Measurements from ENCODE around the gene FEM1C. TPM values are rescaled to one million over a fixed set of nuclear protein-coding genes. Genes with fewer than 3 reads are reported as not detected.

FEM1C gene
- total RNA-seq, 1 donor: 17.4 TPM

DNA sequence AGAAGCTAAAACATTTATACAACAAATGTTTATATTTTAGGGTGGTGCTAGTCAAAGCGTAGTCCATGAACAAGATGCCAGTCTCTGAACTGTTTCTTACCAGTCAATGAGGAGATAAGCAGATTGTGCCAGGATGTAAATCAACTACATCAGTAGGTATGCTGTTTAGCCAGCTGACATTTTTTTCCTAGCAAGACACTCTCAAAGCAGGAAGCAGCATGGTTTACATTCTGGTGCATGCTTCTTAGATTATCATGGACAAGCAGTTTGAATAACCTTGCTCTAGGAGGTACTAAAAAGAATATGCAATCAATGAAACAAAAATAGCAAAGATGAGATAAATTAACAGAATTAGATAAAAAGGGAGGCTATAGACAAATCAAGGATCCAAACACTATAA is 40.7 kb upstream of the FEM1C start:
- no peak overlapping the region for H3K4me2 ChIP-seq (ENCODE audit: insufficient read depth, low read length)
- H2AFZ ChIP-seq (ENCODE audit: low read length): no peak overlapping the region
- DNase-seq (ENCODE audit: insufficient read length, low spot score, missing footprints): no peak
- no peaks in the 10 kb centered on the region for H3K27me3 ChIP-seq (ENCODE audit: insufficient read depth, low read length)
- TF ChIP-seq, protein P1, sequence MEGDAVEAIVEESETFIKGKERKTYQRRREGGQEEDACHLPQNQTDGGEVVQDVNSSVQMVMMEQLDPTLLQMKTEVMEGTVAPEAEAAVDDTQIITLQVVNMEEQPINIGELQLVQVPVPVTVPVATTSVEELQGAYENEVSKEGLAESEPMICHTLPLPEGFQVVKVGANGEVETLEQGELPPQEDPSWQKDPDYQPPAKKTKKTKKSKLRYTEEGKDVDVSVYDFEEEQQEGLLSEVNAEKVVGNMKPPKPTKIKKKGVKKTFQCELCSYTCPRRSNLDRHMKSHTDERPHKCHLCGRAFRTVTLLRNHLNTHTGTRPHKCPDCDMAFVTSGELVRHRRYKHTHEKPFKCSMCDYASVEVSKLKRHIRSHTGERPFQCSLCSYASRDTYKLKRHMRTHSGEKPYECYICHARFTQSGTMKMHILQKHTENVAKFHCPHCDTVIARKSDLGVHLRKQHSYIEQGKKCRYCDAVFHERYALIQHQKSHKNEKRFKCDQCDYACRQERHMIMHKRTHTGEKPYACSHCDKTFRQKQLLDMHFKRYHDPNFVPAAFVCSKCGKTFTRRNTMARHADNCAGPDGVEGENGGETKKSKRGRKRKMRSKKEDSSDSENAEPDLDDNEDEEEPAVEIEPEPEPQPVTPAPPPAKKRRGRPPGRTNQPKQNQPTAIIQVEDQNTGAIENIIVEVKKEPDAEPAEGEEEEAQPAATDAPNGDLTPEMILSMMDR (IDR thresholded peaks at IDR 0.05; ENCODE audit: extremely low read depth, low read depth, low read length): no peak
- peaks cover 20% of the 10 kb centered on the region for H3K4me1 ChIP-seq (ENCODE audit: insufficient read depth, low read length)
- H3K9me3 ChIP-seq (ENCODE audit: low read depth, low read length): no peaks in the 10 kb centered on the region
- peaks cover 87% of the 10 kb centered on the region for H3K79me2 ChIP-seq (ENCODE audit: insufficient read depth, low read length)
- peaks cover 5% of the 10 kb centered on the region for H3K36me3 ChIP-seq (ENCODE audit: insufficient read depth, low read length)
- H4K20me1 ChIP-seq (ENCODE audit: insufficient read depth, low read length): peaks cover 11% of the 10 kb centered on the region
- H3K27ac ChIP-seq (ENCODE audit: low read depth, low read length): peak overlapping the region; percentile 46
- H3K4me3 ChIP-seq (ENCODE audit: insufficient read depth, low read length): no peak overlapping the region

DNA sequence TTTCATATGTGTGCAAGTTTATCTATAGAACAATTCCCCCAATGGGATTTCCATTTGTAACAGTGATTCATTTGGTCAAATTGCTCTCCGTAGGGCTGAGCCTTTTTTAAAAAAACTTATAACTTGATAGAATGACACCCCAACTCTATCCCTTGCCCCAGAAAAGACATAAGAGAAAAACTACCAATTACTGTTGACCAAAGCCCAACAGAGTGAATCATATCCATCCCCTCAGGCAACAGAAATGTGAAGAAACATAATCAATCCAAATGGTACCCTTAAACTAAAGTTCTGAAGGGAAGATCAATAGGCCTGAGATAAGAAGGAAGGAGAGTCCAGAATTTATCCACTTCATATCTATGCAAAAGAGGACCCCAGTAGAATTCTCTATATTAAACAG is 39.9 kb upstream of the FEM1C start:
- Histone ChIP-seq H4K20me1 (ENCODE audit: insufficient read depth, low read length) (peaks cover 11% of the 10 kb centered on the region), H3K79me2 (ENCODE audit: insufficient read depth, low read length) (peaks cover 89% of the 10 kb centered on the region), H3K4me3 (ENCODE audit: insufficient read depth, low read length) (no peak overlapping the region), H3K4me2 (ENCODE audit: insufficient read depth, low read length) (no peak overlapping the region), H3K27ac (ENCODE audit: low read depth, low read length) (peak overlapping the region; percentile 90), H2AFZ (ENCODE audit: low read length) (no peak overlapping the region), H3K36me3 (ENCODE audit: insufficient read depth, low read length) (peaks cover 5% of the 10 kb centered on the region), H3K27me3 (ENCODE audit: insufficient read depth, low read length) (no peaks in the 10 kb centered on the region), H3K4me1 (ENCODE audit: insufficient read depth, low read length) (peaks cover 25% of the 10 kb centered on the region), H3K9me3 (ENCODE audit: low read depth, low read length) (no peaks in the 10 kb centered on the region)
- TF ChIP-seq, protein P1 (IDR thresholded peaks at IDR 0.05; ENCODE audit: extremely low read depth, low read depth, low read length): no peak
- no peak for DNase-seq (ENCODE audit: insufficient read length, low spot score, missing footprints)

DNA sequence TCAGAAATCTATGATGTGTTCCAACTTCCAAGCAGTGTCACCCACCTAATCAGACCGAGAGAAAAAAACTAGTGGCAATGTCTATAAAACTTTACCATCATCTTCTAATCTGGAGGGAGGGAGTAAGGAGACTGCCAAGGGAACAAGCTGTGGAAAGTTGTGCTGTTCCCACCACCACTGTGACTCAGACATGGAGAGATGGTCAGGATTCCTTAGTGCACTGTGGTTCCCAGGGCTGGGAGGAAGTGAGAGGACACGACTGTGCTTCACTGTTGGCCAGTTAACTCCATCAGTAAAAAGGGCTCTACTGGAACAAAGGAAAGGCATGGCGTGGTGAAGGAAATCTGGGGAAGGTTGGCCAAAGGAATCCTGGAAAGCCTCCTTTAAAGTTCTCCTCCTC is 38.9 kb upstream of the FEM1C start:
- Histone ChIP-seq H3K4me2 (ENCODE audit: insufficient read depth, low read length) (peak overlapping the region; percentile 14), H3K27me3 (ENCODE audit: insufficient read depth, low read length) (no peaks in the 10 kb centered on the region), H3K4me1 (ENCODE audit: insufficient read depth, low read length) (peaks cover 30% of the 10 kb centered on the region), H3K27ac (ENCODE audit: low read depth, low read length) (peak overlapping the region; percentile 90), H4K20me1 (ENCODE audit: insufficient read depth, low read length) (peaks cover 8% of the 10 kb centered on the region), H2AFZ (ENCODE audit: low read length) (no peak overlapping the region), H3K36me3 (ENCODE audit: insufficient read depth, low read length) (peaks cover 5% of the 10 kb centered on the region), H3K4me3 (ENCODE audit: insufficient read depth, low read length) (no peak overlapping the region), H3K9me3 (ENCODE audit: low read depth, low read length) (no peaks in the 10 kb centered on the region), H3K79me2 (ENCODE audit: insufficient read depth, low read length) (peaks cover 87% of the 10 kb centered on the region)
- TF ChIP-seq, protein P1 (IDR thresholded peaks at IDR 0.05; ENCODE audit: extremely low read depth, low read depth, low read length): no peak
- peak; percentile 83 for DNase-seq (ENCODE audit: insufficient read length, low spot score, missing footprints)

DNA sequence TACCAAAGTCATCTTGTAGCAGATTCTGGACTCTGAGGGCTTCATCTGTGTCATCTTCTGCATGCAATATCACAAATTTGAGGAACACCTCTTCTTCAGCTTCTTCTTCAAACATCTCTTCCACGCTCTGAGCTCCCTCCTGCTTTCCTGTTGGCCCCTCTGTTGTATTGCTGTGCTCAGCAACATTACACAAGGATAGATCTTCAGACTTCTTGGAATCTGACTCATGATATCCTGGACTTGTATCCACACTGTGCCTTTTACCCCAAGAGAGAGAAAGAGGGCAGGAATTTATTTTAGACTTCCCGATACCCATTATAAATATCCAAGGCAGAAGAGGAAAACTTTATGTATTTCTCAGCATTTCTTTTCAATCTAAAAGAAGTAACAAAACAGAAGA is 36.4 kb upstream of the FEM1C start:
- peaks cover 8% of the 10 kb centered on the region for H3K36me3 ChIP-seq (ENCODE audit: insufficient read depth, low read length)
- H3K79me2 ChIP-seq (ENCODE audit: insufficient read depth, low read length): peaks cover 66% of the 10 kb centered on the region
- H3K4me1 ChIP-seq (ENCODE audit: insufficient read depth, low read length): peaks cover 37% of the 10 kb centered on the region

More for the DNA sequence above, 36.4 kb upstream of the FEM1C start:
- no peak overlapping the region for H2AFZ ChIP-seq (ENCODE audit: low read length)
- TF ChIP-seq, protein P1 (IDR thresholded peaks at IDR 0.05; ENCODE audit: extremely low read depth, low read depth, low read length): no peak
- H3K27me3 ChIP-seq (ENCODE audit: insufficient read depth, low read length): no peaks in the 10 kb centered on the region
- H3K27ac ChIP-seq (ENCODE audit: low read depth, low read length): peak overlapping the region; percentile 23
- no peak for DNase-seq (ENCODE audit: insufficient read length, low spot score, missing footprints)
- H4K20me1 ChIP-seq (ENCODE audit: insufficient read depth, low read length): no peaks in the 10 kb centered on the region
- H3K4me3 ChIP-seq (ENCODE audit: insufficient read depth, low read length): no peak overlapping the region
- no peak overlapping the region for H3K4me2 ChIP-seq (ENCODE audit: insufficient read depth, low read length)
- no peaks in the 10 kb centered on the region for H3K9me3 ChIP-seq (ENCODE audit: low read depth, low read length)

Measured in osteoblast (primary cell).